HepG2 (cell line): ENCODE data around the gene MYLK. TPM values are rescaled to one million over a fixed set of nuclear protein-coding genes. Genes with fewer than 3 reads are reported as not detected.

Source experiments
- BCLAF1 ChIP-seq: fragments of 450-650 bp; IDR thresholded peaks from 2 replicates; pipeline ENCODE4 v1.6.1; 2017; ENCODE audit warnings: mild to moderate bottlenecking
- BORCS8-MEF2B ChIP-seq: sonication (generic); formaldehyde crosslinking; IDR thresholded peaks from 2 replicates; pipeline ENCODE4 v1.8.0; 2022; ENCODE audit warnings: mild to moderate bottlenecking, missing genetic modification reagents
- DNMT1 ChIP-seq: sonication (generic); formaldehyde crosslinking; IDR thresholded peaks from 2 replicates; pipeline ENCODE4 v1.5.1; 2020; ENCODE audit warnings: mild to moderate bottlenecking, missing genetic modification reagents
- E2F5 ChIP-seq: sonication (generic); formaldehyde crosslinking; conservative IDR thresholded peaks from 2 replicates; pipeline ENCODE4 v1.4.0; 2020; ENCODE audit warnings: missing genetic modification reagents
- ETV6 ChIP-seq: sonication (generic); formaldehyde crosslinking; conservative IDR thresholded peaks from 2 replicates; pipeline ENCODE4 v1.4.0; 2020; ENCODE audit warnings: missing genetic modification reagents
- GFI1 ChIP-seq: sonication (generic); formaldehyde crosslinking; IDR thresholded peaks from 2 replicates; pipeline ENCODE4 v1.5.0; 2020; ENCODE audit warnings: missing genetic modification reagents, mild to moderate bottlenecking, borderline replicate concordance
- HDAC2 ChIP-seq: sonication (generic); formaldehyde crosslinking; IDR thresholded peaks from 2 replicates; pipeline ENCODE4 v1.4.0; 2020; ENCODE audit warnings: missing genetic modification reagents
- HMG20A ChIP-seq: IDR thresholded peaks from 2 replicates; pipeline ENCODE4 v1.6.1; 2016; ENCODE audit warnings: borderline replicate concordance
- HNF4G ChIP-seq, 2 experiments: sonication (generic) in 1 of 2; formaldehyde crosslinking in 1 of 2; IDR thresholded peaks; 2 replicates each; pipeline versions ENCODE4 v1.4.0 to v1.6.1; 2011 to 2020; ENCODE audit warnings: borderline replicate concordance in 2 of 2, low read depth in 2 of 2, mild to moderate bottlenecking in 2 of 2, low read length in 1 of 2, missing genetic modification reagents in 1 of 2, moderate library complexity in 1 of 2
- LCORL ChIP-seq, 2 experiments: fragments of 450-650 bp in 1 of 2; sonication (generic) in 1 of 2; formaldehyde crosslinking in 1 of 2; IDR thresholded peaks; 2 replicates each; pipeline versions ENCODE4 v1.5.0 to v1.6.1; 2017 to 2020; ENCODE audit warnings: antibody characterized with exemption in 1 of 2, missing genetic modification reagents in 1 of 2
- MNT ChIP-seq: fragments of 450-650 bp; IDR thresholded peaks from 2 replicates; pipeline ENCODE4 v1.6.1; 2016
- NAIF1 ChIP-seq: sonication (generic); formaldehyde crosslinking; IDR thresholded peaks from 2 replicates; pipeline ENCODE4 v1.5.0; 2020; ENCODE audit warnings: mild to moderate bottlenecking, missing genetic modification reagents, borderline replicate concordance
- NR2C2 ChIP-seq: sonication (generic); formaldehyde crosslinking; IDR thresholded peaks from 2 replicates; pipeline ENCODE4 v1.4.0; 2020; ENCODE audit warnings: missing genetic modification reagents, mild to moderate bottlenecking, moderate library complexity, borderline replicate concordance
- RORA ChIP-seq: sonication (generic); formaldehyde crosslinking; IDR thresholded peaks from 2 replicates; pipeline ENCODE4 v1.5.0; 2020; ENCODE audit warnings: mild to moderate bottlenecking, missing genetic modification reagents, moderate library complexity
- SOX6 ChIP-seq, 2 experiments: fragments of 450-650 bp in 1 of 2; sonication (generic) in 1 of 2; formaldehyde crosslinking in 1 of 2; IDR thresholded peaks; 2 replicates each; pipeline versions ENCODE4 v1.4.0 to v1.6.1; 2017 to 2020; ENCODE audit warnings: antibody characterized with exemption in 1 of 2, mild to moderate bottlenecking in 1 of 2, missing genetic modification reagents in 1 of 2
- TBX2 ChIP-seq: sonication (generic); formaldehyde crosslinking; IDR thresholded peaks from 2 replicates; pipeline ENCODE4 v1.5.0; 2020; ENCODE audit warnings: missing genetic modification reagents, mild to moderate bottlenecking, borderline replicate concordance
- ZBTB42 ChIP-seq: sonication (generic); formaldehyde crosslinking; IDR thresholded peaks from 2 replicates; pipeline ENCODE4 v1.5.0; 2020; ENCODE audit warnings: mild to moderate bottlenecking, missing genetic modification reagents
- ZFP36L1 ChIP-seq: sonication (generic); formaldehyde crosslinking; IDR thresholded peaks from 2 replicates; pipeline ENCODE4 v1.8.0; 2022; ENCODE audit warnings: mild to moderate bottlenecking, missing genetic modification reagents, moderate library complexity
- ZNF207 ChIP-seq: fragments of 450-650 bp; IDR thresholded peaks from 2 replicates; pipeline ENCODE4 v1.6.1; 2016; ENCODE audit warnings: antibody characterized with exemption, borderline replicate concordance
- ZNF432 ChIP-seq: sonication (generic); formaldehyde crosslinking; IDR thresholded peaks from 2 replicates; pipeline ENCODE4 v1.5.0; 2020; ENCODE audit warnings: missing genetic modification reagents, mild to moderate bottlenecking, borderline replicate concordance
- ZNF550 ChIP-seq: sonication (generic); formaldehyde crosslinking; IDR thresholded peaks from 2 replicates; pipeline ENCODE4 v1.4.0; 2020; ENCODE audit warnings: mild to moderate bottlenecking, missing genetic modification reagents, borderline replicate concordance
- polyA plus RNA-seq, 8 experiments: library from polyadenylated mRNA; depleted of rRNA in 3 of 8; stranded (reverse) in 7 of 8; unstranded in 1 of 8; fragments of >200 nt; fragmentation: Illumina TruSeq in 4 of 8; extraction: Trizol in 4 of 8; gene quantifications; 2 replicates each; pipeline versions ENCODE4 v1.2.1 to v1.2.3, GENCODE V29; 2011 to 2016; ENCODE audit warnings: low read depth in 4 of 8, missing spikeins in 1 of 8, mixed read lengths in 1 of 8; ENCODE audit not compliant: insufficient read depth in 1 of 8
- total RNA-seq, 5 experiments: library from RNA; depleted of rRNA; stranded (reverse); fragments of >200 nt; fragmentation: Illumina TruSeq; extraction: Trizol; gene quantifications; 2 replicates each; pipeline ENCODE4 v1.2.3, GENCODE V29; 2016; ENCODE audit warnings: low read depth in 1 of 5
- TF ChIP-seq, protein P1 (sequence below): sonication (generic); formaldehyde crosslinking; IDR thresholded peaks from 2 replicates; pipeline ENCODE4 v1.9.0; 2022; ENCODE audit warnings: low read depth, missing genetic modification reagents

MYLK gene
- total and polyA plus RNA-seq, 2 of the 13 experiments (the other 11 are each of a cell fraction or from before 2014, with no cell fraction given): 10.6 to 34.9 TPM

DNA sequence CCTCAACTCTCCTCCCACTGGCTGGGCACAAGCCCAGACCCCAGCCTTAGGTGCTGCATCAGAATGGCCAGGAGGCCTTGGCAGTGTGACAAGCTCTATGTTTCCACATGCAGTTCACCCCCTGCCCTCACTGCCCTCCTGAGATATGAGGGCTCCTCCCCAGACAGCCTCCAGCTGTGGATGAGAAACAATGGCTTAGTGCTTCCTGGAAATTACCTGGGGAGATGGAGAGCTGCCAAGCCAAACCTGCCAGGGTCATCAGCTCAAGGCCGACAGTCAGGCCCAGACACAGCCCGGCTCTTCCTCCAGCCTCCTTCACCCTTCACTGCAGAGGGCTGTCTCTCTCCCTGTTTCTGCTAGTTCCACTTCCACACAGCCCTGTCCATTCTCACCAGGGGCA lies 76.3 kb downstream of the MYLK start (continued):
- TF ChIP-seq, protein P1, sequence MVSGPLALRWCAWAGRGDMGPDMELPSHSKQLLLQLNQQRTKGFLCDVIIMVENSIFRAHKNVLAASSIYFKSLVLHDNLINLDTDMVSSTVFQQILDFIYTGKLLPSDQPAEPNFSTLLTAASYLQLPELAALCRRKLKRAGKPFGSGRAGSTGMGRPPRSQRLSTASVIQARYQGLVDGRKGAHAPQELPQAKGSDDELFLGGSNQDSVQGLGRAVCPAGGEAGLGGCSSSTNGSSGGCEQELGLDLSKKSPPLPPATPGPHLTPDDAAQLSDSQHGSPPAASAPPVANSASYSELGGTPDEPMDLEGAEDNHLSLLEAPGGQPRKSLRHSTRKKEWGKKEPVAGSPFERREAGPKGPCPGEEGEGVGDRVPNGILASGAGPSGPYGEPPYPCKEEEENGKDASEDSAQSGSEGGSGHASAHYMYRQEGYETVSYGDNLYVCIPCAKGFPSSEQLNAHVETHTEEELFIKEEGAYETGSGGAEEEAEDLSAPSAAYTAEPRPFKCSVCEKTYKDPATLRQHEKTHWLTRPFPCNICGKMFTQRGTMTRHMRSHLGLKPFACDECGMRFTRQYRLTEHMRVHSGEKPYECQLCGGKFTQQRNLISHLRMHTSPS (CRISPR knock-in tag): peak; percentile 68; the same call in 1 of the 2 replicates
- no peak for TF ChIP-seq ZNF432
- peak; percentile 61; the same call in 1 of the 2 replicates for TF ChIP-seq HDAC2 (CRISPR knock-in tag)
- peak; percentile 72 for TF ChIP-seq TBX2
- TF ChIP-seq GFI1 (CRISPR knock-in tag): peak; percentile 70; the same call in 1 of the 2 replicates
- TF ChIP-seq NAIF1 (CRISPR knock-in tag): no peak
- peak; percentile 71; the same call in 1 of the 2 replicates for TF ChIP-seq HNF4G (IDR thresholded peaks at IDR 0.05; ENCODE audit: borderline replicate concordance, low read depth, low read length)
- TF ChIP-seq HNF4G (CRISPR knock-in tag; IDR thresholded peaks at IDR 0.05; ENCODE audit: borderline replicate concordance, low read depth): 0 out of 2 replicates have a peak, but pooled peaks have one; percentile 33
- TF ChIP-seq NR2C2 (CRISPR knock-in tag): peak; percentile 19; the same call in 1 of the 2 replicates
- no peak for TF ChIP-seq DNMT1
- peak; percentile 90 for TF ChIP-seq ZBTB42 (CRISPR knock-in tag)
- TF ChIP-seq MNT: no peak
- no peak for TF ChIP-seq BORCS8-MEF2B (CRISPR knock-in tag)
- TF ChIP-seq ZNF550 (CRISPR knock-in tag): no peak
- TF ChIP-seq HMG20A: peak; percentile 83
- no peak for TF ChIP-seq E2F5 (CRISPR knock-in tag)
- peak; percentile 93 for TF ChIP-seq ETV6 (CRISPR knock-in tag)
- TF ChIP-seq LCORL (IDR thresholded peaks at IDR 0.05): no peak
- peak; percentile 48; the same call in 1 of the 2 replicates for TF ChIP-seq LCORL (CRISPR knock-in tag; IDR thresholded peaks at IDR 0.05)
- no peak for TF ChIP-seq SOX6 (IDR thresholded peaks at IDR 0.05)
- TF ChIP-seq SOX6 (CRISPR knock-in tag; IDR thresholded peaks at IDR 0.05): peak; percentile 97
- no peak for TF ChIP-seq RORA
- TF ChIP-seq ZFP36L1: no peak
- no peak for TF ChIP-seq ZNF207
- TF ChIP-seq BCLAF1: no peak
